ENCODE data around the gene ZRANB3. TPM values are rescaled to one million over a fixed set of nuclear protein-coding genes. Genes with fewer than 3 reads are reported as not detected.

Gene ZRANB3
- total RNA-seq, 1 experiment from 2014 or later: 11.3 TPM

DNA sequence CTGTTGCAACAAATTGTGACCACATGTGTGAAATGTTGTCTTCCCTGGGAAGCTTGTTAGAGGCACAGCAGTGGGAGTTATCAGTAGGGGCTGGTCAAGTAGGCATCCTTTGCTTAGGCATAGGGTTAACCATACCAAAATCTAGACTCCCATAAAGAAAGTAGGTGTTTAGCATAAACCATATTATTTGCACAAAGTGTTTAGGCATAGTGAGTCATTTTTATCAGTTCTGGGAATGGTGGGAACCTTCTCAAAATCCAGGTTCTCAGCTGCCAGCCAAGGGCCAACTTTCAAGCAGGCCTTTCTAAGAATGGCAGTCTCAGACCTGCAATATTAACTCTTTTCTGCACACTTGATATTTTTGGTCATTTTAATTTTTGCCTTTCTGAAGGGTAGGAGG is 390.4 kb downstream of the ZRANB3 start:
- TF ChIP-seq EZH2 (IDR thresholded peaks at IDR 0.05; ENCODE audit: low read depth): no peak
- TF ChIP-seq, protein P1, sequence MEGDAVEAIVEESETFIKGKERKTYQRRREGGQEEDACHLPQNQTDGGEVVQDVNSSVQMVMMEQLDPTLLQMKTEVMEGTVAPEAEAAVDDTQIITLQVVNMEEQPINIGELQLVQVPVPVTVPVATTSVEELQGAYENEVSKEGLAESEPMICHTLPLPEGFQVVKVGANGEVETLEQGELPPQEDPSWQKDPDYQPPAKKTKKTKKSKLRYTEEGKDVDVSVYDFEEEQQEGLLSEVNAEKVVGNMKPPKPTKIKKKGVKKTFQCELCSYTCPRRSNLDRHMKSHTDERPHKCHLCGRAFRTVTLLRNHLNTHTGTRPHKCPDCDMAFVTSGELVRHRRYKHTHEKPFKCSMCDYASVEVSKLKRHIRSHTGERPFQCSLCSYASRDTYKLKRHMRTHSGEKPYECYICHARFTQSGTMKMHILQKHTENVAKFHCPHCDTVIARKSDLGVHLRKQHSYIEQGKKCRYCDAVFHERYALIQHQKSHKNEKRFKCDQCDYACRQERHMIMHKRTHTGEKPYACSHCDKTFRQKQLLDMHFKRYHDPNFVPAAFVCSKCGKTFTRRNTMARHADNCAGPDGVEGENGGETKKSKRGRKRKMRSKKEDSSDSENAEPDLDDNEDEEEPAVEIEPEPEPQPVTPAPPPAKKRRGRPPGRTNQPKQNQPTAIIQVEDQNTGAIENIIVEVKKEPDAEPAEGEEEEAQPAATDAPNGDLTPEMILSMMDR (conservative IDR thresholded peaks at IDR 0.05): no peak
- no peak overlapping the region for H3K4me2 ChIP-seq
- CTCF ChIA-PET: no interaction called here

DNA sequence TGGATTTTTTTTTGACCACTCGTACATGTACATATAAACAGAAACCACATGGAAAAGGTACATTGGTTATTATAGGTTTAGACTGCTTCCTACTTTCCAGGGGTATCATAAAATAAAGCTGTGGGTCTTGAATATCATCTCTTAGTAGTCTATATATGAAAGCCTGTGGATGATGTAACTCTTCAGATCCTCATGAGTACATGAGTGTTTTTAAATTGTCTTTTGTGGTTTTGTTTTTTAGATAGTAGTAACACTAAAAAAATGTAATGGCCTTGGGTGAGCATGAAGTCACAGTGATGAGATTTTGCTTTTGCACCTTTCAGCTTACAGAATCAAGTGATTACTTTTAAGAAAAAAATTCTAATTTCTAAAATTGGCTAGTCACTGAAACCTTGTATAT is 398.7 kb downstream of the ZRANB3 start:
- intact Hi-C loops (cut with micrococcal nuclease; ENCODE audit: unreplicated experiment): no loop called here
- H3F3A ChIP-seq (ENCODE audit: insufficient read depth, low read depth): no peaks in the 10 kb centered on the region
- no peak for TF ChIP-seq EZH2 (IDR thresholded peaks at IDR 0.05; ENCODE audit: low read depth)
- TF ChIP-seq, protein P1 (conservative IDR thresholded peaks at IDR 0.05): no peak
- POLR2A ChIA-PET (ENCODE audit: unreplicated experiment): no interaction called here
- H3K4me1 ChIP-seq (replicated peaks; ENCODE audit: insufficient read depth): no peaks in the 10 kb centered on the region
- H3K9me2 ChIP-seq (ENCODE audit: insufficient read depth): no peaks in the 10 kb centered on the region
- BruUV-seq (replicated peaks): no TSS peak
- no peak overlapping the region for H3K27ac ChIP-seq
- DNase-seq: no peak
- no peaks in the 10 kb centered on the region for H3K79me2 ChIP-seq (ENCODE audit: low read depth)
- no peaks in the 10 kb centered on the region for H4K20me1 ChIP-seq (ENCODE audit: insufficient read depth)
- H3K9me3 ChIP-seq (ENCODE audit: insufficient read depth, low read depth): no peaks in the 10 kb centered on the region
- H3K4me2 ChIP-seq: no peak overlapping the region
- no peaks in the 10 kb centered on the region for H3K27me3 ChIP-seq (ENCODE audit: insufficient read depth, low read depth)
- no peak overlapping the region for H3K4me3 ChIP-seq
- CTCF ChIA-PET: no interaction called here
- peaks cover 21% of the 10 kb centered on the region; the same call in 1 of the 2 replicates for H3K36me3 ChIP-seq (ENCODE audit: low read depth)
- H2AFZ ChIP-seq: no peak overlapping the region

More for the DNA sequence above, 390.4 kb downstream of the ZRANB3 start:
- Histone ChIP-seq H3F3A (ENCODE audit: insufficient read depth, low read depth) (0 out of 2 replicates have a peak, but pooled peaks cover 4% of the 10 kb centered on the region), H3K9me2 (ENCODE audit: insufficient read depth) (no peaks in the 10 kb centered on the region), H3K27me3 (ENCODE audit: insufficient read depth, low read depth) (no peaks in the 10 kb centered on the region), H3K4me3 (no peak overlapping the region), H3K4me1 (replicated peaks; ENCODE audit: insufficient read depth) (peaks cover 7% of the 10 kb centered on the region; the same call in 1 of the 2 replicates), H3K9me3 (ENCODE audit: insufficient read depth, low read depth) (peaks cover 14% of the 10 kb centered on the region; the same call in 1 of the 2 replicates), H2AFZ (no peak overlapping the region), H3K27ac (no peak overlapping the region), H3K36me3 (ENCODE audit: low read depth) (peaks cover 22% of the 10 kb centered on the region; the same call in 1 of the 2 replicates), H3K79me2 (ENCODE audit: low read depth) (0 out of 2 replicates have a peak, but pooled peaks cover 4% of the 10 kb centered on the region), H4K20me1 (ENCODE audit: insufficient read depth) (peaks cover 11% of the 10 kb centered on the region; the same call in 1 of the 2 replicates)
- no TSS peak for BruUV-seq (replicated peaks)
- DNase-seq: no peak
- POLR2A ChIA-PET (ENCODE audit: unreplicated experiment): no interaction called here
- intact Hi-C loops (cut with micrococcal nuclease; ENCODE audit: unreplicated experiment): no loop called here

DNA sequence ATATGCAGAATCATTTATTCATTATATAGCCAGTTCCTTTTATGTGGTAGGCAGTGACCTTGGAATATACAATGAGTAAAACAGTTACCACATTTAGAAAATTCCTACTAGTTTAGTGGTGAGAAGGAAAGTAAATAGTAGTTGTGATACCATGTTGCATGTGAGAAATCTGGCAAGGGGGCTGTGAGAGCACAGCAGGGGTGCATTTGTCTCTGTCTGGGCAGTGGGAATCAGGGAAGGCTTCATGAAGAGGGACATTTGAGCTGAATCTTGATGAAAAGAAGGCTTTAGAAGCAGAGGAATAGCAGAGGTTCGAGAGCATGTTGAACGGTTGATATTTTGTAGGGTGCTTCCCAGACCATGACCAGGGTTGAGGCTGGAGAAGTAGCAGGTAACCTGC is 400.3 kb downstream of the ZRANB3 start:
- peaks cover 26% of the 10 kb centered on the region; the same call in 1 of the 2 replicates for H3K36me3 ChIP-seq (ENCODE audit: low read depth)

More for the DNA sequence above, 400.3 kb downstream of the ZRANB3 start:
- Histone ChIP-seq H3K9me3 (ENCODE audit: insufficient read depth, low read depth) (no peaks in the 10 kb centered on the region), H3K4me3 (no peak overlapping the region), H2AFZ (no peak overlapping the region), H3K27me3 (ENCODE audit: insufficient read depth, low read depth) (no peaks in the 10 kb centered on the region), H3K9me2 (ENCODE audit: insufficient read depth) (no peaks in the 10 kb centered on the region), H3K27ac (no peak overlapping the region), H3K4me1 (replicated peaks; ENCODE audit: insufficient read depth) (0 out of 2 replicates have a peak, but pooled peaks cover under 1% of the 10 kb centered on the region), H3K4me2 (no peak overlapping the region), H3F3A (ENCODE audit: insufficient read depth, low read depth) (no peaks in the 10 kb centered on the region), H3K79me2 (ENCODE audit: low read depth) (no peaks in the 10 kb centered on the region), H4K20me1 (ENCODE audit: insufficient read depth) (no peaks in the 10 kb centered on the region)
- intact Hi-C loops (cut with micrococcal nuclease; ENCODE audit: unreplicated experiment): no loop called here
- TF ChIP-seq, protein P1 (conservative IDR thresholded peaks at IDR 0.05): no peak
- no peak for TF ChIP-seq EZH2 (IDR thresholded peaks at IDR 0.05; ENCODE audit: low read depth)
- DNase-seq: no peak
- ChIA-PET CTCF (no interaction called here), POLR2A (ENCODE audit: unreplicated experiment) (no interaction called here)
- no TSS peak for BruUV-seq (replicated peaks)
